Fibroblast of mammary gland (primary cell): ENCODE measurements around the gene GABRA4.

Experiments
- DNase-seq: peaks from one replicate; pipeline ENCODE4 v3.0.0-alpha.2; 2010; ENCODE audit warnings: low read depth
- H3K4me3 ChIP-seq: 2 replicates; pipeline ENCODE4 v1.5.1; 2011; ENCODE audit warnings: low read depth, mild to moderate bottlenecking, low read length, moderate library complexity; ENCODE audit not compliant: control insufficient read depth
- TF ChIP-seq, protein P1 (sequence below): conservative IDR thresholded peaks from 2 replicates; pipeline ENCODE4 v1.5.1; 2011; ENCODE audit warnings: low read depth, low read length, inconsistent platforms; ENCODE audit not compliant: control insufficient read depth, insufficient read depth

GABRA4 gene

DNA sequence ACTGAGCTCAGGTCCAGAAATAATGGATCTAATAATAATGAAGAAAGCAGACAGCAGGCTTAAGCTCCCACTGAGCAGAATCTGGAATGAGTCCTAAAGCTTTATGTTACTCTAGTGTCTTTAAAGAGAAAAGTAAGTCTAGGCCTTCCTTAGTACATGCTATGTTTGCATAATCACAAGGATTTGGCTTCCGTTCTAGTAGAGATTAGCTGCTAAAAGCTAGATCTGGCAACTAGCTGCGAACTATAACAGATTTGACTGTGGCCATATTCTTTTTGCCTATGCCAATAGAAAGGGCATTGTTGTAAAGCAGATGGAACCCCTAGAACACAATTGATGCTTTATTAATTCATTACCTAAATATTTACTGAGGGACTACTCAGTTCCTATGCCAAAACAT, 103.3 kb downstream of the GABRA4 start:
- H3K4me3 ChIP-seq: no peak overlapping the region
- no peak for DNase-seq
- TF ChIP-seq, protein P1, sequence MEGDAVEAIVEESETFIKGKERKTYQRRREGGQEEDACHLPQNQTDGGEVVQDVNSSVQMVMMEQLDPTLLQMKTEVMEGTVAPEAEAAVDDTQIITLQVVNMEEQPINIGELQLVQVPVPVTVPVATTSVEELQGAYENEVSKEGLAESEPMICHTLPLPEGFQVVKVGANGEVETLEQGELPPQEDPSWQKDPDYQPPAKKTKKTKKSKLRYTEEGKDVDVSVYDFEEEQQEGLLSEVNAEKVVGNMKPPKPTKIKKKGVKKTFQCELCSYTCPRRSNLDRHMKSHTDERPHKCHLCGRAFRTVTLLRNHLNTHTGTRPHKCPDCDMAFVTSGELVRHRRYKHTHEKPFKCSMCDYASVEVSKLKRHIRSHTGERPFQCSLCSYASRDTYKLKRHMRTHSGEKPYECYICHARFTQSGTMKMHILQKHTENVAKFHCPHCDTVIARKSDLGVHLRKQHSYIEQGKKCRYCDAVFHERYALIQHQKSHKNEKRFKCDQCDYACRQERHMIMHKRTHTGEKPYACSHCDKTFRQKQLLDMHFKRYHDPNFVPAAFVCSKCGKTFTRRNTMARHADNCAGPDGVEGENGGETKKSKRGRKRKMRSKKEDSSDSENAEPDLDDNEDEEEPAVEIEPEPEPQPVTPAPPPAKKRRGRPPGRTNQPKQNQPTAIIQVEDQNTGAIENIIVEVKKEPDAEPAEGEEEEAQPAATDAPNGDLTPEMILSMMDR: no peak

DNA sequence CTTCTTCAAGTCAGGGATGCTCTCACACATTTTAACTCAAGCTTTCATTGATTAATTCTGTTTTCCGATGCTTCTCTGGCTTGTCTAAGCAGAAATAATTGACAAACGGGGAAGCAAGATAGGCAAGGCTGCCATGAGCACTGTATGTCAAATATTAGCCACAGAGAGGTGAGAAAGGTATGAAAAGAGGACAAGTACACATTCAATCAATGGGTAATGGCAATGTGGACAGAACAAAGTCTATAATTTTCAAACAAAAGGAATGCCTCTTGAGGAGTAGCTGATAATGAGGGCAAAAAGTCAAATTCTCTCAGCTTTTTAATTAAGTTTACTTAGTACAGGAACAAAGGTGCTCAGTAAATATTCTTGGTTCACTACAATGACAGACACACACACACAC, 104.0 kb downstream of the GABRA4 start:
- no peak overlapping the region for H3K4me3 ChIP-seq
- no peak for DNase-seq
- TF ChIP-seq, protein P1: no peak

DNA sequence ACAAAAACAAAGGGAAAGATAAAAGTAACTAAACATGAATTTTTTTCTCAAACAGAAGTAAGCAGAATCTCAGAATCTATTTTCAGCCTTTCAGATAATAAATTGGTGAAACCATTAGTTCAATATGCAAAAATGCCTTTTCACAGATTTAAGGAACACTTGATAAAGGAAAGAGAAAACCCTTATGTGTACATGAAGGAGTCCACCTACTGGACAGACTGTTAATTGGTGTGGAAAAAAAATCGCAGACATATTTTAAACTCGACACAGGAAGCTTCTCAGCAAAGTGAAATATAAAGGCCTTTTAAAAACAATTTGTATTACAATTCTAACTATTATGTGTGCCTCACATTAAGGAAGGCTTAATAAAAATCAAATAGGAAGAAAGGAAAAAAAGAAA, 106.7 kb downstream of the GABRA4 start:
- no peak overlapping the region for H3K4me3 ChIP-seq
- TF ChIP-seq, protein P1: peak; percentile 20
- peak; percentile 6 for DNase-seq

DNA sequence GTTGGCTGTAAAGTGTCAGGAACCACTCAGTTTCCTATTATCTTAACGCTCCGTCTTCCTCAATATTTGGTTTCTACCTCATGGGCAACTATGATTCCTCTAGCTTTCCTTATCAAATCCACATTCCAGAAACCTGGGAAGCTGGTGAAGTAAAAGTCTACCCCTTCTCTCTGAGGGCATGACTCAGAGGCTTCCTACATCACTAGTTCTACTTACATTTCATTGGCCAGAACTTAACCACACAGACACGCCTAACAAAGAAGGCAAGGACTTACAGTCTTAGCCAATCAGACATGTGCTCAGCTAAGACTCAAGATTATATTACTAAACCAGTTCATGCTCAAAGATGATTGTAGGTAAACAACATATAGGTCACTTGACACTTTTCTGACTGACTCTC, 114.7 kb downstream of the GABRA4 start:
- H3K4me3 ChIP-seq: no peak overlapping the region
- TF ChIP-seq, protein P1: no peak
- no peak for DNase-seq

DNA sequence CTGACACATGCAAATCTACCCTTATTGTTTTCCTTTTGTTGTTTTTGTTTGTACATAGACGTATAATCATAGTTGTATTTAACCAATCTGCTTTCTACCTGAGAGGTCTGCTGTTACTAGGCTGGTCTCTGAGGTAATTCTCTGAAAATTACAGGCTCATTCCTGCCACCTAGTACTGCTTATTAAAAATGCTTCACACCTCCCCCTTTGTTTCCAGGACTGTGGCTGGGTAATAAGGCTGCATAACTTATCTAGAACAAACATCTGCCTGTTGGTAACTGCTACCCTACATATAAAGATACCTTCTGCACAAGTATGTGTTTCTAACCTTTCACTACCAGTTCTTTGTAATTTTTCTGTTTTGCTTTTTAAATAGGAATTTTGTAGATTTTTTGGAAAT, 118.6 kb downstream of the GABRA4 start:
- no peak overlapping the region for H3K4me3 ChIP-seq
- no peak for DNase-seq
- TF ChIP-seq, protein P1: no peak

DNA sequence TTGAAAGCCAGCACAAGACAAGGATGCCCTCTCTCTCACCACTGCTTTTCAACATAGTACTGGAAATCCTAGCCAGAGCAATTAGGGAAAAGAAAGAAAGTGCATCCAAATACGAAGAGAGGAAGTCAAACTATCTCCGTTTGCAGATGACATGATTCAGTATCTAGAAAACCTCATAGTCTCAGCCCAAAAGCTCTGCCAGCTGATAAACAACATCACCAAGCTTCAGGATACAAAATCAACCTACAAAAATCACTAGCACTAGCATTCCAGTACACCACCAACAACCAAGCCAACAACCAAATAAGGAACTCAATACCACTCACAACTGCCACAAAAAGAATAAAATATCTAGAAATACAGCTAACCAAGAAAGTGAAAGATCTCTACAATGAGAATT, 123.0 kb downstream of the GABRA4 start:
- DNase-seq: no peak
- no peak overlapping the region for H3K4me3 ChIP-seq
- TF ChIP-seq, protein P1: no peak
